Neutrophil (primary cell): ENCODE data around the gene PLA2G15.

Experiments used
- H3K27ac ChIP-seq: fragments of 200-600 bp; sonication (generic); 2 replicates; pipeline ENCODE4 v1.5.1; 2016; ENCODE audit warnings: mild to moderate bottlenecking, moderate library complexity
- H3K27me3 ChIP-seq: fragments of 200-600 bp; sonication (generic); 2 replicates; pipeline ENCODE4 v1.6.0; 2016; ENCODE audit warnings: mild to moderate bottlenecking
- H3K36me3 ChIP-seq: fragments of 200-600 bp; sonication (generic); 2 replicates; pipeline ENCODE4 v1.5.1; 2017
- H3K4me1 ChIP-seq, 2 experiments: fragments of 200-600 bp in 1 of 2; sonication (generic) in 1 of 2; 1 replicate in 1 of 2; 2 replicates in 1 of 2; pipeline versions ENCODE4 v1.5.1 to v1.6.1; 2013 to 2016; ENCODE audit warnings: low read depth in 1 of 2, low read length in 1 of 2, mild to moderate bottlenecking in 1 of 2, moderate library complexity in 1 of 2; ENCODE audit not compliant: control insufficient read depth in 1 of 2, insufficient read depth in 1 of 2
- H3K4me3 ChIP-seq, 2 experiments: fragments of 200-600 bp in 1 of 2; sonication (generic) in 1 of 2; 1 replicate in 1 of 2; 2 replicates in 1 of 2; pipeline ENCODE4 v1.5.1; 2013 to 2016; ENCODE audit warnings: low read depth in 1 of 2, low read length in 1 of 2, mild to moderate bottlenecking in 1 of 2, moderate library complexity in 1 of 2
- H3K9me3 ChIP-seq: fragments of 200-600 bp; sonication (generic); 2 replicates; pipeline ENCODE4 v1.5.1; 2016
- TF ChIP-seq, protein P1 (sequence below): fragments of 200-600 bp; sonication (generic); IDR thresholded peaks from 2 replicates; pipeline ENCODE4 v1.5.1; 2016; ENCODE audit warnings: antibody characterized with exemption

PLA2G15 gene

DNA sequence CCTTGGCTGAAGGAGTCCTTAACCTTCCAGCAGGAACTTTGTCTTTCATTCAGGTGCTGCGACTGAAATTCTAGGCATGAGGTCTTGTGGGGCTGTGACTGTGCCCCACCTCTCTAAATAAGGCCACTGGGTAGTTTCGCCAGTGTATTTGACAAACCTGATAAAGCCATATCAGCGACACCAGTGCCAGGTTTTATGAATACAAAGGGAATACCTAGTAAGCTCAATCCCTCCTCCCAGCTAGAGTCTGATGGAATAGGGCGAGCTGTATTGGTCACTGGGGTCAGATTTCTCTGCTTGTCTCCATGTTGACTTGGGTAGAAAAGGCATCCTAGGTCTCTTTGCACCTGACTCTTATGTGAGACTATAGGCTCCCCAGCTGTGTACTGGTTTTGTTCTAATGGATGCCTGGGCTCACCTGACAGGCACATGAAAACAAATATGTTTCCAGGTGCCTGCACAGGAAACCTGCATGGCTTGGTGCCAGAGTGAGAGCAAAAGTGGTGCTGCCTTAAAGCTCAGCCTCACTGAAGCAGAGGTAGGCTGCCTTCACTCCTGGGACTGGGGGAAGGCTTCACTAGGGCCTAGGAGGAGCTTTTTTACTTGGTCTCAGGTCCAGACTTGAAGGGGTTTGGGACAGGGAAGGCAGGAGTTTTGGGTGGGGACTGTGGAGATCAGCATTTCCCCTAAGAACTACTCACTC lies 27.5 kb downstream of the PLA2G15 start:
- no peak overlapping the region for H3K27ac ChIP-seq

DNA sequence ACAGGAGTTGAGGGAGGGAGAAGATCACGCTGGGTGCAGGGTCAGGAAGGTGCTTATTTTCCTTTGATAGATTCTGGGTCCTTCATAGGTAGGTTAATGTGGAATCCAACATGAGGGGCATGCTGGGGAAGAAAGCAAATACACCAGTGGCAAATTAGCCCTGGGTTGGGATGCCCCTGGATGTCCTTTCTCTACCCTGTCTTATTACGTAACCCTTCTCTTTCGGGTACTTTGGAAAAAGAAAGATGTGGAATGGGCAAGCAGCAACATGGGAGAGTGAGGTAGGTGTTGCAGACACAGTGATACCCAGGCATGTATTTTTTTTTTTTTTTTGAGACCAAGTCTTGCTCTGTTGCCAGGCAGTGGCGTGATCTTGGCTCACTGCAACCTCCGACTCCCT lies 28.3 kb downstream of the PLA2G15 start:
- no peaks in the 10 kb centered on the region for H3K9me3 ChIP-seq
- no peaks in the 10 kb centered on the region for H3K4me1 ChIP-seq
- no peak overlapping the region for H3K27ac ChIP-seq
- H3K4me3 ChIP-seq = no peak overlapping the region
- TF ChIP-seq, protein P1, sequence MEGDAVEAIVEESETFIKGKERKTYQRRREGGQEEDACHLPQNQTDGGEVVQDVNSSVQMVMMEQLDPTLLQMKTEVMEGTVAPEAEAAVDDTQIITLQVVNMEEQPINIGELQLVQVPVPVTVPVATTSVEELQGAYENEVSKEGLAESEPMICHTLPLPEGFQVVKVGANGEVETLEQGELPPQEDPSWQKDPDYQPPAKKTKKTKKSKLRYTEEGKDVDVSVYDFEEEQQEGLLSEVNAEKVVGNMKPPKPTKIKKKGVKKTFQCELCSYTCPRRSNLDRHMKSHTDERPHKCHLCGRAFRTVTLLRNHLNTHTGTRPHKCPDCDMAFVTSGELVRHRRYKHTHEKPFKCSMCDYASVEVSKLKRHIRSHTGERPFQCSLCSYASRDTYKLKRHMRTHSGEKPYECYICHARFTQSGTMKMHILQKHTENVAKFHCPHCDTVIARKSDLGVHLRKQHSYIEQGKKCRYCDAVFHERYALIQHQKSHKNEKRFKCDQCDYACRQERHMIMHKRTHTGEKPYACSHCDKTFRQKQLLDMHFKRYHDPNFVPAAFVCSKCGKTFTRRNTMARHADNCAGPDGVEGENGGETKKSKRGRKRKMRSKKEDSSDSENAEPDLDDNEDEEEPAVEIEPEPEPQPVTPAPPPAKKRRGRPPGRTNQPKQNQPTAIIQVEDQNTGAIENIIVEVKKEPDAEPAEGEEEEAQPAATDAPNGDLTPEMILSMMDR = no peak
- no peaks in the 10 kb centered on the region for H3K27me3 ChIP-seq
- no peaks in the 10 kb centered on the region for H3K36me3 ChIP-seq

More for the DNA sequence above, 27.5 kb downstream of the PLA2G15 start:
- TF ChIP-seq, protein P1 = no peak
- no peak overlapping the region for H3K4me3 ChIP-seq
- H3K36me3 ChIP-seq = no peaks in the 10 kb centered on the region
- no peaks in the 10 kb centered on the region for H3K9me3 ChIP-seq
- no peaks in the 10 kb centered on the region for H3K27me3 ChIP-seq
- H3K4me1 ChIP-seq = no peaks in the 10 kb centered on the region

GRCh38 chr16:68273896-68274295 lies 28.7 kb downstream of the PLA2G15 start:
- TF ChIP-seq, protein P1 = no peak

GRCh38 chr16:68274441-68274840 lies 29.3 kb downstream of the PLA2G15 start:
- no peak overlapping the region for H3K4me3 ChIP-seq
- no peak overlapping the region for H3K27ac ChIP-seq
- no peaks in the 10 kb centered on the region for H3K27me3 ChIP-seq
- no peaks in the 10 kb centered on the region for H3K36me3 ChIP-seq
- H3K9me3 ChIP-seq = no peaks in the 10 kb centered on the region
- TF ChIP-seq, protein P1 = no peak
- H3K4me1 ChIP-seq = no peaks in the 10 kb centered on the region

More at GRCh38 chr16:68273896-68274295, 28.7 kb downstream of the PLA2G15 start:
- H3K27me3 ChIP-seq = no peaks in the 10 kb centered on the region
- H3K27ac ChIP-seq = no peak overlapping the region
- H3K36me3 ChIP-seq = no peaks in the 10 kb centered on the region
- H3K4me3 ChIP-seq = no peak overlapping the region
- no peaks in the 10 kb centered on the region for H3K4me1 ChIP-seq
- H3K9me3 ChIP-seq = no peaks in the 10 kb centered on the region

- no peak overlapping the region for H3K27ac ChIP-seq
- H3K36me3 ChIP-seq = no peaks in the 10 kb centered on the region
- peaks cover 0 to 4% of the 10 kb centered on the region in 2 experiments for H3K4me1 ChIP-seq
Measured at GRCh38 chr16:68275611-68276191, 30.5 kb downstream of the PLA2G15 start.

More at GRCh38 chr16:68275611-68276191, 30.5 kb downstream of the PLA2G15 start:
- H3K9me3 ChIP-seq = no peaks in the 10 kb centered on the region
- H3K27me3 ChIP-seq = no peaks in the 10 kb centered on the region
- TF ChIP-seq, protein P1 = no peak
- no peak overlapping the region for H3K4me3 ChIP-seq
